ENCODE data around the gene GOLT1A.
"Not testable (repeated sequence)": the region's sequence is repeated elsewhere in the genome, so short reads cannot be mapped to it uniquely, and the experiment has no call there.

DNA sequence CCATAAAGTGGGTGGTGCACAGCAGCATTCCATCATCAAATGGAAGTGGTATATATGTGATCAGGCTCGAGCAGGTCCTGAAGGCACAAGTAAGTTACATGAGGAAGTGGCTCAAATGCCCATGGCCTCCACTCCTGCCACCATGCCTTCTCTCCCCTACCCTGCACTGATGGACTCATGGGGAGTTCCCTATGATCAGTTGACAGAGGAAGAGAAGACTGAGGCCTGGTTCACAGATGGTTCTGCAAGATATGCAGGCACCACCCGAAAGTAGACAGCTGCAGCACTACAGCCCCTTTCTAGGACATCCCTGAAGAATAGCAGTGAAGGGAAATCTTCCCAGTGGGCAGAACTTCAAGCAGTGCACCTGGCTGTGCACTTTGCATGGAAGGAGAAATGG, 24.7 kb upstream of the GOLT1A start:
- TF ChIP-seq, protein P1, sequence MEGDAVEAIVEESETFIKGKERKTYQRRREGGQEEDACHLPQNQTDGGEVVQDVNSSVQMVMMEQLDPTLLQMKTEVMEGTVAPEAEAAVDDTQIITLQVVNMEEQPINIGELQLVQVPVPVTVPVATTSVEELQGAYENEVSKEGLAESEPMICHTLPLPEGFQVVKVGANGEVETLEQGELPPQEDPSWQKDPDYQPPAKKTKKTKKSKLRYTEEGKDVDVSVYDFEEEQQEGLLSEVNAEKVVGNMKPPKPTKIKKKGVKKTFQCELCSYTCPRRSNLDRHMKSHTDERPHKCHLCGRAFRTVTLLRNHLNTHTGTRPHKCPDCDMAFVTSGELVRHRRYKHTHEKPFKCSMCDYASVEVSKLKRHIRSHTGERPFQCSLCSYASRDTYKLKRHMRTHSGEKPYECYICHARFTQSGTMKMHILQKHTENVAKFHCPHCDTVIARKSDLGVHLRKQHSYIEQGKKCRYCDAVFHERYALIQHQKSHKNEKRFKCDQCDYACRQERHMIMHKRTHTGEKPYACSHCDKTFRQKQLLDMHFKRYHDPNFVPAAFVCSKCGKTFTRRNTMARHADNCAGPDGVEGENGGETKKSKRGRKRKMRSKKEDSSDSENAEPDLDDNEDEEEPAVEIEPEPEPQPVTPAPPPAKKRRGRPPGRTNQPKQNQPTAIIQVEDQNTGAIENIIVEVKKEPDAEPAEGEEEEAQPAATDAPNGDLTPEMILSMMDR (IDR thresholded peaks at IDR 0.05): not testable (repeated sequence)
- not testable (repeated sequence) for TF ChIP-seq EP300 (IDR thresholded peaks at IDR 0.05)
